PC-9 (cell line): ENCODE results near the gene HMGB2. TPM values are rescaled to one million over a fixed set of nuclear protein-coding genes. Genes with fewer than 3 reads are reported as not detected.

ENCODE experiments used
- BruUV-seq: library from RNA; stranded (reverse); fragments of 400-500 nt; replicated peaks from 2 replicates; lab custom pipeline; 2021; lab: Mats Ljungman, UMichigan
- CTCF ChIA-PET: fragments of 300-600 bp; sonication (Branson Sonifier 250); formaldehyde crosslinking; loops from one replicate; lab custom pipeline; 2022; ENCODE audit warnings: antibody characterized with exemption; lab: Charles Lee
- POLR2A ChIA-PET: fragments of 300-600 bp; sonication (Branson Sonifier 250); formaldehyde crosslinking; loops from one replicate; lab custom pipeline; 2022; ENCODE audit warnings: antibody characterized with exemption; ENCODE audit not compliant: unreplicated experiment; lab: Charles Lee
- DNase-seq, 2 experiments: peaks; one replicate each; pipeline versions ENCODE4 v3.0.0 to v3.0.0-alpha.2; 2015 to 2022; ENCODE audit warnings: mixed read lengths in 1 of 2
- H2AFZ ChIP-seq: fragments of 200-600 bp; sonication (generic); 2 replicates; pipeline ENCODE4 v1.8.1; 2017; ENCODE audit warnings: antibody characterized with exemption
- H3F3A ChIP-seq: fragments of 200-600 bp; sonication (generic); 2 replicates; pipeline ENCODE4 v1.8.1; 2017; ENCODE audit warnings: antibody characterized with exemption, mild to moderate bottlenecking, low read depth; ENCODE audit not compliant: insufficient read depth
- H3K27ac ChIP-seq: fragments of 200-600 bp; sonication (generic); 2 replicates; pipeline ENCODE4 v1.6.1; 2016; ENCODE audit warnings: mixed run types
- H3K27me3 ChIP-seq: fragments of 200-600 bp; sonication (generic); 2 replicates; pipeline ENCODE4 v1.6.1; 2016; ENCODE audit warnings: low read depth, mixed run types; ENCODE audit not compliant: insufficient read depth
- H3K36me3 ChIP-seq: fragments of 200-600 bp; sonication (generic); 2 replicates; pipeline ENCODE4 v1.6.1; 2016; ENCODE audit warnings: low read depth, mixed run types
- H3K4me1 ChIP-seq: fragments of 200-600 bp; sonication (generic); replicated peaks from 2 replicates; pipeline ENCODE4 v1.6.1; 2016; ENCODE audit warnings: mixed run types; ENCODE audit not compliant: insufficient read depth
- H3K4me2 ChIP-seq: fragments of 200-600 bp; sonication (generic); 2 replicates; pipeline ENCODE4 v1.6.1; 2017; ENCODE audit warnings: mixed run types
- H3K4me3 ChIP-seq: fragments of 200-600 bp; sonication (generic); 2 replicates; pipeline ENCODE4 v1.6.1; 2016; ENCODE audit warnings: mixed run types
- H3K79me2 ChIP-seq: fragments of 200-600 bp; sonication (generic); 2 replicates; pipeline ENCODE4 v1.6.1; 2017; ENCODE audit warnings: low read depth, mixed run types
- H3K9me2 ChIP-seq: fragments of 200-600 bp; sonication (generic); 2 replicates; pipeline ENCODE4 v1.8.1; 2017; ENCODE audit warnings: mild to moderate bottlenecking; ENCODE audit not compliant: insufficient read depth
- H3K9me3 ChIP-seq: fragments of 200-600 bp; sonication (generic); 2 replicates; pipeline ENCODE4 v1.8.1; 2016; ENCODE audit warnings: low read depth; ENCODE audit not compliant: insufficient read depth
- H4K20me1 ChIP-seq: fragments of 200-600 bp; sonication (generic); 2 replicates; pipeline ENCODE4 v1.8.1; 2017; ENCODE audit not compliant: insufficient read depth
- EZH2 ChIP-seq: fragments of 200-600 bp; sonication (generic); IDR thresholded peaks from 2 replicates; pipeline ENCODE4 v1.8.0; 2017; ENCODE audit warnings: antibody characterized with exemption, low read depth
- intact Hi-C: fragments of 100-400 bp; cut with micrococcal nuclease; formaldehyde crosslinking; loops from one replicate; pipeline ENCODE4 v1.10.0; 2022; ENCODE audit not compliant: unreplicated experiment
- total RNA-seq: library from RNA; stranded (reverse); gene quantifications from 2 replicates; pipeline ENCODE4 v1.2.3, GENCODE V29; 2021
- TF ChIP-seq, protein P1 (sequence below): fragments of 200-600 bp; sonication (generic); conservative IDR thresholded peaks from 2 replicates; pipeline ENCODE4 v1.6.1; 2017; ENCODE audit warnings: mixed run types, antibody characterized with exemption, mild to moderate bottlenecking, moderate library complexity

Gene HMGB2
- total RNA-seq, 1 experiment from 2014 or later, result 213 TPM

GRCh38 chr4:173380987-173381386 is 46.8 kb upstream of the HMGB2 start:
- Histone ChIP-seq H3K4me2 (no peak overlapping the region), H3K9me2 (no peaks in the 10 kb centered on the region), H3K4me1 (no peaks in the 10 kb centered on the region), H3K27me3 (no peaks in the 10 kb centered on the region), H3K27ac (no peak overlapping the region), H3K9me3 (no peaks in the 10 kb centered on the region), H3K36me3 (no peaks in the 10 kb centered on the region), H3K79me2 (no peaks in the 10 kb centered on the region), H4K20me1 (no peaks in the 10 kb centered on the region), H3F3A (no peaks in the 10 kb centered on the region), H2AFZ (no peak overlapping the region), H3K4me3 (no peak overlapping the region)
- no peak for DNase-seq
- intact Hi-C loops, result no loop called here
- BruUV-seq, result no TSS peak
- POLR2A ChIA-PET, result no interaction called here
- TF ChIP-seq EZH2, result no peak
- TF ChIP-seq, protein P1, sequence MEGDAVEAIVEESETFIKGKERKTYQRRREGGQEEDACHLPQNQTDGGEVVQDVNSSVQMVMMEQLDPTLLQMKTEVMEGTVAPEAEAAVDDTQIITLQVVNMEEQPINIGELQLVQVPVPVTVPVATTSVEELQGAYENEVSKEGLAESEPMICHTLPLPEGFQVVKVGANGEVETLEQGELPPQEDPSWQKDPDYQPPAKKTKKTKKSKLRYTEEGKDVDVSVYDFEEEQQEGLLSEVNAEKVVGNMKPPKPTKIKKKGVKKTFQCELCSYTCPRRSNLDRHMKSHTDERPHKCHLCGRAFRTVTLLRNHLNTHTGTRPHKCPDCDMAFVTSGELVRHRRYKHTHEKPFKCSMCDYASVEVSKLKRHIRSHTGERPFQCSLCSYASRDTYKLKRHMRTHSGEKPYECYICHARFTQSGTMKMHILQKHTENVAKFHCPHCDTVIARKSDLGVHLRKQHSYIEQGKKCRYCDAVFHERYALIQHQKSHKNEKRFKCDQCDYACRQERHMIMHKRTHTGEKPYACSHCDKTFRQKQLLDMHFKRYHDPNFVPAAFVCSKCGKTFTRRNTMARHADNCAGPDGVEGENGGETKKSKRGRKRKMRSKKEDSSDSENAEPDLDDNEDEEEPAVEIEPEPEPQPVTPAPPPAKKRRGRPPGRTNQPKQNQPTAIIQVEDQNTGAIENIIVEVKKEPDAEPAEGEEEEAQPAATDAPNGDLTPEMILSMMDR, result no peak
- CTCF ChIA-PET, result interaction anchor here (0.7 kb wide), 1 partner anchor 44 kb away, joined by 6 read pairs; no protein-coding TSS in a partner anchor

DNA sequence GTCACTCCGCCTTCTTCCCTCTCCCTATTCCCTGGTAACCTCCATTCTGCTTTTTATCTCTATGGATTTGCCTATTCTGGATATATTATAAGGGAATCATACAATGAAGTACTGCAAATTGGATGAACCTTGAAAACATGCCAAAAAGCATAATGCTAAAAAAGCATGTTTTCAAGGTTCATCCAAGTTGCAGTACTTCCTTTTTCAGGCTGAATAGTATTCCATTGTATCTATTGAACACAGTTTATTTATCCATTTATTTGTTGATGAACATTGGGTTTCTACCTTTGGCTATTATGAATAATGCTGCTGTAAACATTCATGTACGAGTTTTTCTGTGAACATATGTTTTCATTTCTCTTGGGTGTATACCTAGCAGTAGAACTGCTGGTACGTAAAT is 45.8 kb upstream of the HMGB2 start:
- no TSS peak for BruUV-seq
- no peaks in the 10 kb centered on the region for H3K9me2 ChIP-seq
- no peaks in the 10 kb centered on the region for H4K20me1 ChIP-seq
- H3K79me2 ChIP-seq, result no peaks in the 10 kb centered on the region
- no peaks in the 10 kb centered on the region for H3K27me3 ChIP-seq
- no peaks in the 10 kb centered on the region for H3K4me1 ChIP-seq
- H3K4me2 ChIP-seq, result no peak overlapping the region
- intact Hi-C loops, result no loop called here
- H2AFZ ChIP-seq, result no peak overlapping the region
- TF ChIP-seq, protein P1, result no peak
- TF ChIP-seq EZH2, result no peak
- no peak overlapping the region for H3K27ac ChIP-seq
- no peaks in the 10 kb centered on the region for H3K36me3 ChIP-seq
- no peak overlapping the region for H3K4me3 ChIP-seq
- ChIA-PET POLR2A (no interaction called here), CTCF (no interaction called here)
- no peaks in the 10 kb centered on the region for H3K9me3 ChIP-seq
- no peak for DNase-seq
- H3F3A ChIP-seq, result no peaks in the 10 kb centered on the region

DNA sequence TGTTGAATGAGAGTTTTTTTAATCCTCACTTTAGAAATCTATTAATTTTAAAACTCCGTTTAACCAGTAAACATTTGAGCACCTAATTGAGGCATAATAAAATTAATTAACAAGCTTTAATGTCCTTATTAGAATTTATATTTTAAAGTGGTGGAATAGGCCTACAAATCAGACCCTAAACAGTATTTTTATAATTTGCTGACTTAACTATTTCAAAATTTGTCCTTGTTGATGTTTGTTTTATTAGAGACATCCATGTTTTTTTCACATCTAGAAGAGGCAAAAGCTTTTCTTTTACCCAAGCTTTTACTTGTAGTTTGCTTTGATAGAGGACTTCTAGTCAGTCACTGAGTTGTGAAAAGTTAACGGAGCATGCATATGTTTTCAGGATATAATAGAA is 40.4 kb upstream of the HMGB2 start:
- BruUV-seq, result no TSS peak

More for the DNA sequence above, 40.4 kb upstream of the HMGB2 start:
- H3K4me2 ChIP-seq, result no peak overlapping the region
- no peaks in the 10 kb centered on the region for H3K36me3 ChIP-seq
- CTCF ChIA-PET, result no interaction called here
- intact Hi-C loops, result no loop called here
- TF ChIP-seq, protein P1, result no peak
- TF ChIP-seq EZH2, result no peak
- H4K20me1 ChIP-seq, result no peaks in the 10 kb centered on the region
- no peaks in the 10 kb centered on the region for H3K4me1 ChIP-seq
- no peak overlapping the region for H3K4me3 ChIP-seq
- no peak overlapping the region for H3K27ac ChIP-seq
- 0 out of 2 replicates have a peak, but pooled peaks cover 3% of the 10 kb centered on the region for H3F3A ChIP-seq
- H3K27me3 ChIP-seq, result no peaks in the 10 kb centered on the region
- no peak overlapping the region for H2AFZ ChIP-seq
- DNase-seq, result no peak
- POLR2A ChIA-PET, result no interaction called here
- 0 out of 2 replicates have a peak, but pooled peaks cover 2% of the 10 kb centered on the region for H3K79me2 ChIP-seq
- no peaks in the 10 kb centered on the region for H3K9me3 ChIP-seq
- no peaks in the 10 kb centered on the region for H3K9me2 ChIP-seq
